Activated CD8-positive, alpha-beta T cell treated with anti-CD3 and anti-CD28 coated beads for 36 hours (primary cell): Measurements from ENCODE around the gene TNFRSF1A. TPM values are rescaled to one million over a fixed set of nuclear protein-coding genes. Genes with fewer than 3 reads are reported as not detected.

Experiments used
- ATAC-seq: fragments of 200-7000 bp; cut with Tn5 transposase; one replicate; pipeline ENCODE4 v1.10.0; 2021; ENCODE audit warnings: mild to moderate bottlenecking, moderate library complexity
- CTCF ChIA-PET: fragments of 350-600 bp; sonication (Branson Sonifier 250); formaldehyde crosslinking; loops from one replicate; lab custom pipeline; 2021; ENCODE audit warnings: antibody characterized with exemption; lab: Charles Lee
- POLR2A ChIA-PET: fragments of 350-600 bp; sonication (Branson Sonifier 250); formaldehyde crosslinking; loops from one replicate; lab custom pipeline; 2021; ENCODE audit warnings: antibody characterized with exemption; lab: Charles Lee
- DNase-seq: peaks from one replicate; pipeline ENCODE4 v3.0.0-alpha.2; 2020
- H3K27ac Mint-ChIP-seq: one replicate; pipeline ENCODE4 v1.8.0; 2021; ENCODE audit warnings: mild to moderate bottlenecking, mixed read lengths
- H3K27me3 Mint-ChIP-seq: one replicate; pipeline ENCODE4 v1.8.0; 2021; ENCODE audit warnings: mixed read lengths
- H3K36me3 Mint-ChIP-seq: one replicate; pipeline ENCODE4 v1.8.0; 2021; ENCODE audit warnings: low read depth, mixed read lengths
- H3K4me1 Mint-ChIP-seq: one replicate; pipeline ENCODE4 v1.8.0; 2021; ENCODE audit warnings: low read depth, mixed read lengths
- H3K4me3 Mint-ChIP-seq: one replicate; pipeline ENCODE4 v1.8.0; 2021; ENCODE audit warnings: mild to moderate bottlenecking, moderate library complexity, mixed read lengths
- H3K9me3 Mint-ChIP-seq: one replicate; pipeline ENCODE4 v1.8.0; 2021; ENCODE audit warnings: mixed read lengths
- intact Hi-C: fragments of 100-400 bp; cut with micrococcal nuclease; formaldehyde crosslinking; loops from one replicate; pipeline ENCODE4 v1.10.0; 2022
- total RNA-seq, 2 experiments: library from RNA; stranded (reverse); gene quantifications; one replicate each; pipeline ENCODE4 v1.2.3, GENCODE V29; 2021
- TF ChIP-seq, protein P1 (sequence below): fragments of 200-600 bp; IDR thresholded peaks from one replicate; pipeline ENCODE4 v1.8.0; 2022; ENCODE audit warnings: antibody characterized with exemption, mild to moderate bottlenecking

Gene TNFRSF1A
- total RNA-seq, 2 experiments from 2014 or later, result 40.6 TPM

DNA sequence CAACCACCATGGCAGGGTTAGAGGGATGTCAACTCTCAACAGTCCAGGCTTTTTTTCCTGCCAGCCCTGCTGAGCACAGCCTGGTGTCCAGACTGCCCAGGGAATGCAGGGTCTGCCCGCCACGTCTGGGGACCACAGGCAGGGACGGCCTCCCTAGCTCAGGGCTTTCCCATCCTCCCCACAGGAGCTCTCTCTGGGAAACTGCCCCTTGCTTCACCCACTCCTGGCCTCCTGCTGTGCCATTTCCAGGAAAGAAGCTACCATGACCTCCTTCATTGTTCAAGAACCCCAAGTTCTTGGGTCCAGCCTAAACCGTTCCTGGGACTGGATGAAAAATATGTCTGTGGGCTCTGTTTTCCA lies 28.7 kb upstream of the TNFRSF1A start:
- no peaks in the 10 kb centered on the region for H3K36me3 Mint-ChIP-seq
- H3K27ac Mint-ChIP-seq, result peak overlapping the region; percentile 20
- no peak overlapping the region for H3K4me3 Mint-ChIP-seq
- H3K9me3 Mint-ChIP-seq, result no peaks in the 10 kb centered on the region
- DNase-seq (no peak), ATAC-seq (no peak)
- intact Hi-C loops, result no loop called here
- no peaks in the 10 kb centered on the region for H3K27me3 Mint-ChIP-seq
- H3K4me1 Mint-ChIP-seq, result peaks cover 44% of the 10 kb centered on the region
- TF ChIP-seq, protein P1, sequence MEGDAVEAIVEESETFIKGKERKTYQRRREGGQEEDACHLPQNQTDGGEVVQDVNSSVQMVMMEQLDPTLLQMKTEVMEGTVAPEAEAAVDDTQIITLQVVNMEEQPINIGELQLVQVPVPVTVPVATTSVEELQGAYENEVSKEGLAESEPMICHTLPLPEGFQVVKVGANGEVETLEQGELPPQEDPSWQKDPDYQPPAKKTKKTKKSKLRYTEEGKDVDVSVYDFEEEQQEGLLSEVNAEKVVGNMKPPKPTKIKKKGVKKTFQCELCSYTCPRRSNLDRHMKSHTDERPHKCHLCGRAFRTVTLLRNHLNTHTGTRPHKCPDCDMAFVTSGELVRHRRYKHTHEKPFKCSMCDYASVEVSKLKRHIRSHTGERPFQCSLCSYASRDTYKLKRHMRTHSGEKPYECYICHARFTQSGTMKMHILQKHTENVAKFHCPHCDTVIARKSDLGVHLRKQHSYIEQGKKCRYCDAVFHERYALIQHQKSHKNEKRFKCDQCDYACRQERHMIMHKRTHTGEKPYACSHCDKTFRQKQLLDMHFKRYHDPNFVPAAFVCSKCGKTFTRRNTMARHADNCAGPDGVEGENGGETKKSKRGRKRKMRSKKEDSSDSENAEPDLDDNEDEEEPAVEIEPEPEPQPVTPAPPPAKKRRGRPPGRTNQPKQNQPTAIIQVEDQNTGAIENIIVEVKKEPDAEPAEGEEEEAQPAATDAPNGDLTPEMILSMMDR, result no peak
- CTCF ChIA-PET, result interaction anchor here (1.4 kb wide), 1 partner anchor 12 kb away, joined by 3 read pairs; no protein-coding TSS in a partner anchor
- POLR2A ChIA-PET, result interaction anchor here (0.6 to 1.5 kb wide), 2 partner anchors 28 to 51 kb away, joined by 3 to 4 read pairs; partner anchors contain the start of gene TNFRSF1A

DNA sequence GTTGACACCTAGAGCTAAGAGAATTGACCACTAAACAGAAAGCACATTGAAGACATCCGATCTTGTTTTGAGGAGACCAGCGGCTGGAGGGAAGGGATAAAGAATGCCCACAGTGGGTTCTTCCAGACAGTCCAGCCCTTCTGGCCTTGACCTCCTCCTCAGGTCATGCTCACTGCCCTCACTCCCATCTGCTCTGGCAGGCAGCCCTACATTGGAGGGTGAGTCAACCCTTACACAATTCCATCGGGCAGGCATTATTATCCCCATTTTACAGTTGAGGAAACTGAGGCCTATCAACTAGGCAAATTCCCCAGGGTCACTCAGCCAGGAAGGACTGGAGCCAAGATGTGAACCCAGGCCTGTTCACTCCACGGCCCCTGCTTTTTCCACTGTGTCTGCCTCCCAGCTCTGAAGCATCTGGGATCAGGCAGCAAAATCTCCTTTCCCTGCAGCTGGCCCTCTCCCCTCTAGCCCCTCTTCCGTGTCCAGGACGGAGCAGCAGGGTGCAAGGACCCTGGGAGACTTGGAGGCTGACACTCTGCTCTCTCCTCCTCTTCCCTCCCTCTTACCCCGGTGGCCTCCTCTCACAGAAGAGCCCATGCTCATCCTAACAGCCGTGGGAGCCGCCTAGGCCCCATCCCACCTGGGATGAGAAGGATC lies 28.2 kb upstream of the TNFRSF1A start:
- no peak for DNase-seq
- ChIA-PET POLR2A (interaction anchor here (0.5 to 1.5 kb wide), 2 partner anchors 25 to 50 kb away, joined by 3 to 4 read pairs; no protein-coding TSS in a partner anchor), CTCF (interaction anchor here (1.4 kb wide), 1 partner anchor 12 kb away, joined by 3 read pairs; no protein-coding TSS in a partner anchor)
- no peak for ATAC-seq
- TF ChIP-seq, protein P1, result no peak
- no peaks in the 10 kb centered on the region for H3K36me3 Mint-ChIP-seq
- peak overlapping the region; percentile 44 for H3K27ac Mint-ChIP-seq
- H3K27me3 Mint-ChIP-seq, result no peaks in the 10 kb centered on the region
- intact Hi-C loops, result loop anchor here (5.0 kb wide), 1 partner anchor 38 kb away; no protein-coding TSS in a partner anchor
- H3K4me3 Mint-ChIP-seq, result no peak overlapping the region
- H3K9me3 Mint-ChIP-seq, result no peaks in the 10 kb centered on the region
- H3K4me1 Mint-ChIP-seq, result peaks cover 43% of the 10 kb centered on the region

DNA sequence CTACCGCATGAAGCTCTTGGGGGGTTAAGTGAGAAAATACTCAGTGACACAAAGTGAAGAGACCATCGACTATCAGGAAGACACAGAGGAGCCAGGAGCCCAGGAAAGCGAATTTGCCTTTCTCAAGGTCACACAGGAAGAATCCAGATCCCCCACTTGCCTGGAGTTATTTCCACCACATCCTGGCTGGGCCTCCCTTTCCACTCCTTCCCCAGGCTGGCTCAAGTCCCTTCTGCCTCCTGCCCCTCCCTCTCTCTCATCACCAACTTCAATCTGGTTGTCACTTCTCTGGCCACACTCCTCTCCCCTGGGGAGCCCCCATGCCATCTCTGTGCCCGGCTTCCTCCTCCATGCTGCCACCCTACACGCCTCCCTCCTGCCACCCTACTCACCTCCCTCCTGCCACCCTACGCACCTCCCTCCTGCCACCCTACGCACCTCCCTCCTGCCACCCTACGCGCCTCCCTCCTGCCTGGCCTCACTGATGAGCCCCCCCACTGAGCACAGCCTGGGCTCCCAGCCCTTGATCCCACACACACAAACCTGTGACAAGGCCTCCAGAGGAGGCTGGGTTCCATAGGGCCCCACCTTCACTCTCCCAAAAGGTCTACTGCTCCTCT lies 27.1 kb upstream of the TNFRSF1A start:
- Mint-ChIP-seq H3K9me3 (no peaks in the 10 kb centered on the region), H3K36me3 (no peaks in the 10 kb centered on the region), H3K27ac (peak overlapping the region; percentile 62), H3K27me3 (no peaks in the 10 kb centered on the region), H3K4me1 (peaks cover 45% of the 10 kb centered on the region), H3K4me3 (no peak overlapping the region)
- intact Hi-C loops, result loop anchor here (5.0 kb wide), 1 partner anchor 37 kb away; no protein-coding TSS in a partner anchor
- no peak for DNase-seq
- POLR2A ChIA-PET, result interaction anchor here (1.0 to 2.2 kb wide), 4 partner anchors 30 to 166 kb away, joined by 3 to 5 read pairs (median 4); no protein-coding TSS in a partner anchor
- TF ChIP-seq, protein P1, result no peak
- no peak for ATAC-seq
- CTCF ChIA-PET, result interaction anchor here (1.4 to 4.4 kb wide), 3 partner anchors 12 to 92 kb away, joined by 4 to 28 read pairs (median 11); no protein-coding TSS in a partner anchor

DNA sequence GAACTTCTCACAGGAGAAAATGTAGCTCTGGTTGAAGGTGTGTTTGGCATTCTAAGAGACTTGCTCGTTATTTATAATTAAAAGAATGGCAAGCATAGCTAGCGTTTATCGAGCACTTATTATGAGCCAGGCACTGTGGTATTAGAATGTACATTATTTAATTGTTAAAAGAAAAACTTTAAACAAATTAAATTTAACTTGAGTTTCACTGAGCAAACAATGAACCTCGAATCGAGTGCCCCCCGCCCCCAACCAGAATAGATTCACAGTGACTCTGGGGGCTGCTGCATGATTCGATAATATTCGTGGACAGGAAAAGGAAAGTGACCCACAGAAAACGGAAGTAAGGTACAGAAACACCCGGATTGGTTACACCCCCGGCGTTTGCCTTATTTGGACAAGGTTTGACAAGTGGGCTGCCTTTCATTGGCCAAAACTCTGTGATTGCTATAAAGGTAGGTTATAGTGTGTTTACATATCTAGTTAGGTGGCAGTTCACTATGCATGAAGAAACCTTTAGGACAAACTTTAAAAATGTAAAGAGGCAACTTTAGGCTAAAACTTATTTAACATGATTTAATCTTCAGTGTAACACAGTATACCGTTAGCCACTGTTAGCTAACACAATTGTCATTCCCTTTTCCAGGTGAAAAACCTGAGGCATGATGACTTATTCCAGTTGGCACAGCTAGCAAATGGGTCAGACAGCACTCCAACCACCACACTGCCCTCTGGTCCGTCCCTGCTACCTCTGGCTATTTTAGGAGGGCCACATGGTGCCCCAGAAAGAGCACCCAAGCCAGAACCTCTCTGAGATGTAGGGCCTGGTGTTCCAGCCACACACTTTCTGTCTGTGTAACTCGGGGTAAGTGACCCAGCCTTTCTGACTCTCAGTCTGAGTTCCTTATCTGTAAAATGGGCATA lies 26.4 kb upstream of the TNFRSF1A start:
- Mint-ChIP-seq H3K27me3 (no peaks in the 10 kb centered on the region), H3K36me3 (no peaks in the 10 kb centered on the region), H3K9me3 (no peaks in the 10 kb centered on the region), H3K4me1 (peaks cover 44% of the 10 kb centered on the region), H3K4me3 (no peak overlapping the region), H3K27ac (peak overlapping the region; percentile 80)
- ATAC-seq, result peak; percentile 48
- POLR2A ChIA-PET, result interaction anchor here (1.0 to 2.2 kb wide), 4 partner anchors 9 to 167 kb away, joined by 3 to 5 read pairs (median 4); no protein-coding TSS in a partner anchor
- peak; percentile 68 for DNase-seq
- CTCF ChIA-PET, result interaction anchor here (0.7 to 4.4 kb wide), 17 partner anchors 10 to 170 kb away, joined by 3 to 28 read pairs (median 4); no protein-coding TSS in a partner anchor
- TF ChIP-seq, protein P1, result no peak
- intact Hi-C loops, result loop anchor here (5.0 kb wide), 1 partner anchor 36 kb away; no protein-coding TSS in a partner anchor
